ENCODE measurements around the gene GPN3. TPM values are rescaled to one million over a fixed set of nuclear protein-coding genes. Genes with fewer than 3 reads are reported as not detected.

Gene GPN3
- total RNA-seq, 1 experiment from 2014 or later = 28.5 TPM

DNA sequence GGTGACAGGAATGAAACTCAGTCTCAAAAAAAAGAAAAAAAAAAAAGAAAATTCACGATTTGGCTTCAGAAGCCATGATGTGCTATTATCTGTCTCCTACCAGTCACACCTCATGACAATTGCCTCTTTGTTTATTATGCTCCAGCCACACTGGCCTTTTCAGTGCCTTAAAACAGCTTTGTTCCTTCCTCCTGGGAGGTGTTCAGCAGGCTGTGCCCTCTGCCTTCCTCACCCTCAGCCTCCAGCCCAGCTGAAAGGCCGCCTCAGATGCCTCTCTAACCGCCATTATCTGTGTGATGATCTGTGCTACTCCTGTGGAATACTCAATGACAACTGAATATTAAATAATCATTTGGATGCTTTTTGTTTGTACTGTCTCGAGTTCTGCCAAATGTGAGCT, 9.3 kb downstream of the GPN3 start:
- CTCF ChIA-PET = no interaction called here

GRCh38 chr12:110453569-110454296, 14.3 kb downstream of the GPN3 start:
- Histone ChIP-seq H3K27me3 (ENCODE audit: insufficient read depth, low read depth) (no peaks in the 10 kb centered on the region), H2AFZ (no peak overlapping the region), H3K27ac (no peak overlapping the region), H3K79me2 (ENCODE audit: low read depth) (peaks cover 13% of the 10 kb centered on the region), H4K20me1 (ENCODE audit: insufficient read depth) (no peaks in the 10 kb centered on the region), H3K4me1 (replicated peaks; ENCODE audit: insufficient read depth) (0 out of 2 replicates have a peak, but pooled peaks cover 4% of the 10 kb centered on the region), H3K4me3 (no peak overlapping the region), H3K4me2 (no peak overlapping the region), H3K9me3 (ENCODE audit: insufficient read depth, low read depth) (no peaks in the 10 kb centered on the region), H3K9me2 (ENCODE audit: insufficient read depth) (no peaks in the 10 kb centered on the region), H3F3A (ENCODE audit: insufficient read depth, low read depth) (peaks cover 13% of the 10 kb centered on the region), H3K36me3 (ENCODE audit: low read depth) (no peaks in the 10 kb centered on the region)
- BruUV-seq (replicated peaks) = no TSS peak
- no peak for TF ChIP-seq EZH2 (IDR thresholded peaks at IDR 0.05; ENCODE audit: low read depth)
- TF ChIP-seq, protein P1, sequence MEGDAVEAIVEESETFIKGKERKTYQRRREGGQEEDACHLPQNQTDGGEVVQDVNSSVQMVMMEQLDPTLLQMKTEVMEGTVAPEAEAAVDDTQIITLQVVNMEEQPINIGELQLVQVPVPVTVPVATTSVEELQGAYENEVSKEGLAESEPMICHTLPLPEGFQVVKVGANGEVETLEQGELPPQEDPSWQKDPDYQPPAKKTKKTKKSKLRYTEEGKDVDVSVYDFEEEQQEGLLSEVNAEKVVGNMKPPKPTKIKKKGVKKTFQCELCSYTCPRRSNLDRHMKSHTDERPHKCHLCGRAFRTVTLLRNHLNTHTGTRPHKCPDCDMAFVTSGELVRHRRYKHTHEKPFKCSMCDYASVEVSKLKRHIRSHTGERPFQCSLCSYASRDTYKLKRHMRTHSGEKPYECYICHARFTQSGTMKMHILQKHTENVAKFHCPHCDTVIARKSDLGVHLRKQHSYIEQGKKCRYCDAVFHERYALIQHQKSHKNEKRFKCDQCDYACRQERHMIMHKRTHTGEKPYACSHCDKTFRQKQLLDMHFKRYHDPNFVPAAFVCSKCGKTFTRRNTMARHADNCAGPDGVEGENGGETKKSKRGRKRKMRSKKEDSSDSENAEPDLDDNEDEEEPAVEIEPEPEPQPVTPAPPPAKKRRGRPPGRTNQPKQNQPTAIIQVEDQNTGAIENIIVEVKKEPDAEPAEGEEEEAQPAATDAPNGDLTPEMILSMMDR (conservative IDR thresholded peaks at IDR 0.05) = no peak
- CTCF ChIA-PET = interaction anchor here (0.6 kb wide), 3 partner anchors 74 to 147 kb away, joined by 4 to 5 read pairs (median 4); no protein-coding TSS in a partner anchor
- intact Hi-C loops (cut with micrococcal nuclease; ENCODE audit: unreplicated experiment) = loop anchor here (5.0 kb wide), 2 partner anchors 59 to 244 kb away; no protein-coding TSS in a partner anchor
- POLR2A ChIA-PET (ENCODE audit: unreplicated experiment) = no interaction called here
- DNase-seq = no peak

More for the DNA sequence above, 9.3 kb downstream of the GPN3 start:
- POLR2A ChIA-PET (ENCODE audit: unreplicated experiment) = no interaction called here
- no peak for TF ChIP-seq EZH2 (IDR thresholded peaks at IDR 0.05; ENCODE audit: low read depth)
- TF ChIP-seq, protein P1 (conservative IDR thresholded peaks at IDR 0.05) = no peak
- Histone ChIP-seq H3K4me3 (no peak overlapping the region), H4K20me1 (ENCODE audit: insufficient read depth) (no peaks in the 10 kb centered on the region), H3K79me2 (ENCODE audit: low read depth) (no peaks in the 10 kb centered on the region), H3K36me3 (ENCODE audit: low read depth) (0 out of 2 replicates have a peak, but pooled peaks cover 10% of the 10 kb centered on the region), H3K27ac (no peak overlapping the region), H3K4me1 (replicated peaks; ENCODE audit: insufficient read depth) (no peaks in the 10 kb centered on the region), H3K27me3 (ENCODE audit: insufficient read depth, low read depth) (no peaks in the 10 kb centered on the region), H3F3A (ENCODE audit: insufficient read depth, low read depth) (no peaks in the 10 kb centered on the region; the same call in 1 of the 2 replicates), H3K4me2 (no peak overlapping the region), H3K9me2 (ENCODE audit: insufficient read depth) (no peaks in the 10 kb centered on the region), H2AFZ (no peak overlapping the region), H3K9me3 (ENCODE audit: insufficient read depth, low read depth) (no peaks in the 10 kb centered on the region)
- no TSS peak for BruUV-seq (replicated peaks)
- intact Hi-C loops (cut with micrococcal nuclease; ENCODE audit: unreplicated experiment) = no loop called here
- no peak for DNase-seq

- BruUV-seq (replicated peaks) = no TSS peak
- intact Hi-C loops (cut with micrococcal nuclease; ENCODE audit: unreplicated experiment) = loop anchor here (5.0 kb wide), 2 partner anchors 61 to 246 kb away; no protein-coding TSS in a partner anchor
- H3K4me1 ChIP-seq (replicated peaks; ENCODE audit: insufficient read depth) = 0 out of 2 replicates have a peak, but pooled peaks cover 4% of the 10 kb centered on the region
- no peak for DNase-seq
- H3K36me3 ChIP-seq (ENCODE audit: low read depth) = peaks cover 5% of the 10 kb centered on the region; the same call in 1 of the 2 replicates
- H3K79me2 ChIP-seq (ENCODE audit: low read depth) = peaks cover 38% of the 10 kb centered on the region
- no peaks in the 10 kb centered on the region for H3K9me3 ChIP-seq (ENCODE audit: insufficient read depth, low read depth)
- peaks cover 13% of the 10 kb centered on the region for H3F3A ChIP-seq (ENCODE audit: insufficient read depth, low read depth)
- no peak overlapping the region for H2AFZ ChIP-seq
- no peak overlapping the region for H3K4me3 ChIP-seq
- CTCF ChIA-PET = no interaction called here
- no peaks in the 10 kb centered on the region for H3K9me2 ChIP-seq (ENCODE audit: insufficient read depth)
- POLR2A ChIA-PET (ENCODE audit: unreplicated experiment) = no interaction called here
- H3K27me3 ChIP-seq (ENCODE audit: insufficient read depth, low read depth) = no peaks in the 10 kb centered on the region
- TF ChIP-seq, protein P1 (conservative IDR thresholded peaks at IDR 0.05) = no peak
- TF ChIP-seq EZH2 (IDR thresholded peaks at IDR 0.05; ENCODE audit: low read depth) = no peak
- H3K27ac ChIP-seq = no peak overlapping the region
- no peaks in the 10 kb centered on the region for H4K20me1 ChIP-seq (ENCODE audit: insufficient read depth)
- no peak overlapping the region for H3K4me2 ChIP-seq
Measured at GRCh38 chr12:110451263-110451662, 16.8 kb downstream of the GPN3 start.
